Measurements from ENCODE around the gene ITLN2. TPM values are rescaled to one million over a fixed set of nuclear protein-coding genes. Genes with fewer than 3 reads are reported as not detected.

ITLN2 gene
- total and polyA plus RNA-seq, 2 donors (not counting 3 experiments of a cell fraction or from before 2014, with no cell fraction given), result 0.46 TPM; not detected in 1

DNA sequence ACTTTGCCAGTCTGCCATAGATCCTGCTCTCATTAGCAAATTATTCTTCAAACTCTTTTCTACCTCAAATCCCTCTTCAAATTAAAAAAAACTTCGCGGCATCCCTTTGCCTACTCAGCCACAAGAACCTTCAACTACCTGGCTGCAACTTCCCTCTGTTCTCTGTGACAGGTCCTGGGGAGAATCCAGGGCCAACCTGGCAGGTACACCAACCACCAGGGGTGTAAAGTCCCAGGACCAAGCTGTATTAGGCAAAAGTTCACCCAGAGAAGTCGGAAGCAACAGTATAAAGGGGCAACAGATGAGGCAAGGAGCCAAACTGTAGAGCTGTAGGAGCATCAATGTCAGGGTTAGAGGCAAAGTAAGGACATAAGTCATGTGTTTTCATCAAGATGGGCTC lies 18.3 kb upstream of the ITLN2 start:
- dilution Hi-C loops (cut with MboI; ENCODE audit: extremely low pct_ligation_motif_present, low sequenced_read_pairs), result no loop called here
- no peaks in the 10 kb centered on the region for H3K4me1 ChIP-seq (ENCODE audit: control insufficient read depth, extremely low read depth, insufficient read depth, low read length)
- H3K9ac ChIP-seq (replicated peaks; ENCODE audit: extremely low read depth, insufficient read depth, low read length), result no peak overlapping the region
- H3K27me3 ChIP-seq (ENCODE audit: control insufficient read depth in 2 of 2, insufficient read depth in 2 of 2, low read length in 2 of 2), result peaks cover 5 to 6% of the 10 kb centered on the region in 2 experiments
- H3K4me3 ChIP-seq (replicated peaks in 1 of 3; ENCODE audit: insufficient read depth in 1 of 3, low read depth in 1 of 3, low read length in 3 of 3), result no peak overlapping the region
- intact Hi-C loops (cut with micrococcal nuclease), result no loop called here
- no peak overlapping the region for H3K27ac ChIP-seq (ENCODE audit: insufficient read depth, low read depth, low read length)
- H3K9me1 ChIP-seq (replicated peaks; ENCODE audit: control insufficient read depth, extremely low read depth, insufficient read depth, low read length), result no peaks in the 10 kb centered on the region
- ChIA-PET CTCF (interaction anchor here (0.7 to 1.4 kb wide), 2 partner anchors 22 to 865 kb away, joined by 3 read pairs; no protein-coding TSS in a partner anchor), POLR2A (no interaction called here)
- no peak overlapping the region for H2AFZ ChIP-seq (ENCODE audit: low read depth, low read length)
- TF ChIP-seq JUN (IDR thresholded peaks at IDR 0.05; ENCODE audit: borderline replicate concordance, insufficient read depth, insufficient read length, low read depth) (no peak), GATA2 (IDR thresholded peaks at IDR 0.05; ENCODE audit: insufficient read depth, insufficient read length, low read depth, low read length) (no peak)
- TF ChIP-seq, protein P1, sequence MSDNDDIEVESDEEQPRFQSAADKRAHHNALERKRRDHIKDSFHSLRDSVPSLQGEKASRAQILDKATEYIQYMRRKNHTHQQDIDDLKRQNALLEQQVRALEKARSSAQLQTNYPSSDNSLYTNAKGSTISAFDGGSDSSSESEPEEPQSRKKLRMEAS (IDR thresholded peaks at IDR 0.05; ENCODE audit: insufficient read depth, insufficient read length), result no peak
- H3K36me3 ChIP-seq (ENCODE audit: control insufficient read depth in 2 of 2, extremely low read depth in 1 of 2, insufficient read depth in 2 of 2, low read length in 2 of 2), result no peaks in the 10 kb centered on the region
- H4K20me1 ChIP-seq (replicated peaks; ENCODE audit: control insufficient read depth, extremely low read depth, insufficient read depth, low read length), result no peaks in the 10 kb centered on the region
- no TSS peak for BruUV-seq (replicated peaks)
- DNase-seq (ENCODE audit: low read depth, low spot score) (no peak), FAIRE-seq (no peak)
- H3K9me3 ChIP-seq (replicated peaks; ENCODE audit: control insufficient read depth, insufficient read depth, low read length), result no peaks in the 10 kb centered on the region
- H3K4me2 ChIP-seq (ENCODE audit: insufficient read depth, low read length), result no peak overlapping the region
- no peaks in the 10 kb centered on the region for H3K79me2 ChIP-seq (ENCODE audit: control insufficient read depth, insufficient read depth, low read length)

DNA sequence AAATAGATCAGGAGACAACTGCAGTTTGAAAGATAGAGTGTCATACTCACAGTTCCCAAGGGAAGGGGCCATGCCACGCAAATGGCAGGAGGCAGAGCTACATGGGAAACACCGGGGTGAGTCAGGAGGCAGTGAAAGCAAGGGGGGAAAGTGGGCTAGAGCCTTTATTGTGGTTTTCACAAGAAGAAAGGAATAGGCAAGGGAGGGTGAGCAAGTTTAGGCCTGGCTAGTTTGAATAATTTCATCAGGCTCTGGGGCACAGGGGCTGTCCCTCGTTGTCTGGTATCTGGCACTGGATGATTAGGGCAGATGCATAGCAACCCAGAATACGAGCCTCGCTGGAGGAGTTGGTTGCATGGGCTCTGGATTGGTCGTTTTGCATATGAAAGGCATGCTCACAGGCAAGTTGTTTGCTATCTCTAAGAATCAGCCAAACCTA lies 17.0 kb upstream of the ITLN2 start:
- Histone ChIP-seq H3K27me3 (ENCODE audit: control insufficient read depth in 2 of 2, insufficient read depth in 2 of 2, low read length in 2 of 2) (peaks cover 5 to 6% of the 10 kb centered on the region in 2 experiments), H3K4me2 (ENCODE audit: insufficient read depth, low read length) (no peak overlapping the region), H3K9me3 (replicated peaks; ENCODE audit: control insufficient read depth, insufficient read depth, low read length) (no peaks in the 10 kb centered on the region), H4K20me1 (replicated peaks; ENCODE audit: control insufficient read depth, extremely low read depth, insufficient read depth, low read length) (no peaks in the 10 kb centered on the region), H2AFZ (ENCODE audit: low read depth, low read length) (no peak overlapping the region), H3K79me2 (ENCODE audit: control insufficient read depth, insufficient read depth, low read length) (no peaks in the 10 kb centered on the region), H3K9ac (replicated peaks; ENCODE audit: extremely low read depth, insufficient read depth, low read length) (no peak overlapping the region), H3K4me1 (ENCODE audit: control insufficient read depth, extremely low read depth, insufficient read depth, low read length) (no peaks in the 10 kb centered on the region), H3K27ac (ENCODE audit: insufficient read depth, low read depth, low read length) (no peak overlapping the region), H3K4me3 (replicated peaks in 1 of 3; ENCODE audit: insufficient read depth in 1 of 3, low read depth in 1 of 3, low read length in 3 of 3) (no peak overlapping the region), H3K9me1 (replicated peaks; ENCODE audit: control insufficient read depth, extremely low read depth, insufficient read depth, low read length) (no peaks in the 10 kb centered on the region), H3K36me3 (ENCODE audit: control insufficient read depth in 2 of 2, extremely low read depth in 1 of 2, insufficient read depth in 2 of 2, low read length in 2 of 2) (no peaks in the 10 kb centered on the region)
- DNase-seq (ENCODE audit: low read depth, low spot score) (no peak), FAIRE-seq (no peak)
- POLR2A ChIA-PET, result no interaction called here
- BruUV-seq (replicated peaks), result no TSS peak
- no peak for TF ChIP-seq MYC (IDR thresholded peaks at IDR 0.05; ENCODE audit: low read depth, low read length)
- no peak for TF ChIP-seq POLR2A (IDR thresholded peaks at IDR 0.05; ENCODE audit: low read depth, low read length)
- intact Hi-C loops (cut with micrococcal nuclease) (no loop called here), dilution Hi-C loops (cut with MboI; ENCODE audit: extremely low pct_ligation_motif_present, low sequenced_read_pairs) (no loop called here)
- CTCF ChIA-PET, result no interaction called here
